MM.1S (cell line): ENCODE data around the gene TMEM30B.
A peak's percentile ranks its signal among the peaks of the same experiment; 100 is the strongest.

Experiments used
- DNase-seq: peaks from one replicate; pipeline ENCODE4 v3.0.0-alpha.2; 2015
- H2AFZ ChIP-seq: fragments of 300-600 bp; sonication (generic); 2 replicates; pipeline ENCODE4 v1.6.0; 2016; ENCODE audit warnings: antibody characterized with exemption, low read length
- H3F3A ChIP-seq: fragments of 300-600 bp; sonication (generic); 2 replicates; pipeline ENCODE4 v1.6.1; 2016; ENCODE audit warnings: mild to moderate bottlenecking, antibody characterized with exemption, low read length, moderate library complexity, mixed read lengths; ENCODE audit not compliant: insufficient read depth
- H3K27ac ChIP-seq: fragments of 300-600 bp; sonication (generic); 2 replicates; pipeline ENCODE4 v1.5.1; 2016; ENCODE audit warnings: mild to moderate bottlenecking, low read length
- H3K27me3 ChIP-seq: fragments of 300-600 bp; sonication (generic); replicated peaks from 2 replicates; pipeline ENCODE4 v1.6.0; 2016; ENCODE audit warnings: low read length; ENCODE audit not compliant: insufficient read depth
- H3K36me3 ChIP-seq: fragments of 300-600 bp; sonication (generic); replicated peaks from 2 replicates; pipeline ENCODE4 v1.6.1; 2016; ENCODE audit warnings: mild to moderate bottlenecking, low read length, mixed read lengths; ENCODE audit not compliant: insufficient read depth
- H3K4me1 ChIP-seq: fragments of 300-600 bp; sonication (generic); 2 replicates; pipeline ENCODE4 v1.6.1; 2016; ENCODE audit warnings: low read length, mixed read lengths
- H3K4me2 ChIP-seq: fragments of 300-600 bp; sonication (generic); 2 replicates; pipeline ENCODE4 v1.6.0; 2016; ENCODE audit warnings: low read depth, low read length
- H3K4me3 ChIP-seq: fragments of 300-600 bp; sonication (generic); 2 replicates; pipeline ENCODE4 v1.5.1; 2016; ENCODE audit warnings: low read length, mixed read lengths
- H3K79me2 ChIP-seq: fragments of 300-600 bp; sonication (generic); 2 replicates; pipeline ENCODE4 v1.6.1; 2016; ENCODE audit warnings: mixed run types, low read length, mixed read lengths
- H3K9ac ChIP-seq: fragments of 300-600 bp; sonication (generic); 2 replicates; pipeline ENCODE4 v1.6.1; 2016; ENCODE audit warnings: low read length, mixed read lengths
- H3K9me2 ChIP-seq: fragments of 300-600 bp; sonication (generic); replicated peaks from 2 replicates; pipeline ENCODE4 v1.6.1; 2016; ENCODE audit warnings: mild to moderate bottlenecking, low read length, mixed read lengths; ENCODE audit not compliant: insufficient read depth
- H3K9me3 ChIP-seq: fragments of 300-600 bp; sonication (generic); replicated peaks from 2 replicates; pipeline ENCODE4 v1.6.1; 2016; ENCODE audit warnings: mild to moderate bottlenecking, low read length, mixed read lengths; ENCODE audit not compliant: insufficient read depth
- H4K20me1 ChIP-seq: fragments of 300-600 bp; sonication (generic); 2 replicates; pipeline ENCODE4 v1.6.1; 2016; ENCODE audit warnings: mild to moderate bottlenecking, low read length, moderate library complexity, mixed read lengths; ENCODE audit not compliant: insufficient read depth
- EZH2 ChIP-seq: fragments of 300-600 bp; sonication (generic); optimal IDR thresholded peaks from 2 replicates; pipeline ENCODE3; 2017; ENCODE audit warnings: low read depth, mild to moderate bottlenecking, antibody characterized with exemption, low read length, mixed read lengths
- EZH2phosphoT487 ChIP-seq: fragments of 300-600 bp; sonication (generic); IDR thresholded peaks from 2 replicates; pipeline ENCODE4 v1.6.1; 2018; ENCODE audit warnings: antibody characterized with exemption, low read length
- TF ChIP-seq, protein P1 (sequence below): fragments of 300-600 bp; sonication (generic); IDR thresholded peaks from 2 replicates; pipeline ENCODE4 v1.5.1; 2016; ENCODE audit warnings: antibody characterized with exemption, low read length, mixed read lengths

TMEM30B gene

GRCh38 chr14:61287196-61287595 is 6.1 kb upstream of the TMEM30B start:
- Histone ChIP-seq H3K27ac (no peak overlapping the region), H3K4me2 (no peak overlapping the region)

DNA sequence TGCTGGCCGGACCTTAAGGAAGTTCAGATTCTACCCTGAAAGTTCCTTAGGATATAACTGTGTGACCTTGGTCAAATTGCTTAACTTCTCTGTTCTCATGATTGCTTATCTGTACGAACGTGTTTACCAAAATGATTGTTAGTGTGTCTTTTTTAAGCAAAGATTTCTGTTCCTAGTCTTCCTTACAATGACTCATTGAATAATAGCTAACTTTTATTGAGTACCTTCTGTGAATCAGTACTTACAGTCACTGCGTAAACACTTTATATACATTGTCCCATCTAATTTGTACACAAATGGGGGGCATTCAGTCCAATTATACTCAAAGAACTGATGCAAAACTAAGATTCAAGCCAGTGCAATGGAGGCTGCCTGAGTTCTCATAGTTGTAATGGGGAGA is 4.2 kb upstream of the TMEM30B start:
- Histone ChIP-seq H4K20me1 (no peaks in the 10 kb centered on the region), H3K79me2 (no peaks in the 10 kb centered on the region), H2AFZ (no peak overlapping the region), H3K27me3 (no peaks in the 10 kb centered on the region), H3K36me3 (no peaks in the 10 kb centered on the region), H3K9ac (no peak overlapping the region), H3K4me3 (no peak overlapping the region), H3K4me1 (no peaks in the 10 kb centered on the region), H3K4me2 (no peak overlapping the region), H3K27ac (no peak overlapping the region), H3K9me3 (no peaks in the 10 kb centered on the region), H3F3A (no peaks in the 10 kb centered on the region), H3K9me2 (no peaks in the 10 kb centered on the region)
- DNase-seq, result no peak
- TF ChIP-seq, protein P1, sequence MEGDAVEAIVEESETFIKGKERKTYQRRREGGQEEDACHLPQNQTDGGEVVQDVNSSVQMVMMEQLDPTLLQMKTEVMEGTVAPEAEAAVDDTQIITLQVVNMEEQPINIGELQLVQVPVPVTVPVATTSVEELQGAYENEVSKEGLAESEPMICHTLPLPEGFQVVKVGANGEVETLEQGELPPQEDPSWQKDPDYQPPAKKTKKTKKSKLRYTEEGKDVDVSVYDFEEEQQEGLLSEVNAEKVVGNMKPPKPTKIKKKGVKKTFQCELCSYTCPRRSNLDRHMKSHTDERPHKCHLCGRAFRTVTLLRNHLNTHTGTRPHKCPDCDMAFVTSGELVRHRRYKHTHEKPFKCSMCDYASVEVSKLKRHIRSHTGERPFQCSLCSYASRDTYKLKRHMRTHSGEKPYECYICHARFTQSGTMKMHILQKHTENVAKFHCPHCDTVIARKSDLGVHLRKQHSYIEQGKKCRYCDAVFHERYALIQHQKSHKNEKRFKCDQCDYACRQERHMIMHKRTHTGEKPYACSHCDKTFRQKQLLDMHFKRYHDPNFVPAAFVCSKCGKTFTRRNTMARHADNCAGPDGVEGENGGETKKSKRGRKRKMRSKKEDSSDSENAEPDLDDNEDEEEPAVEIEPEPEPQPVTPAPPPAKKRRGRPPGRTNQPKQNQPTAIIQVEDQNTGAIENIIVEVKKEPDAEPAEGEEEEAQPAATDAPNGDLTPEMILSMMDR, result no peak
- TF ChIP-seq EZH2 (no peak), EZH2phosphoT487 (no peak)

More at GRCh38 chr14:61287196-61287595, 6.1 kb upstream of the TMEM30B start:
- H3F3A ChIP-seq, result no peaks in the 10 kb centered on the region
- H3K27me3 ChIP-seq, result no peaks in the 10 kb centered on the region
- no peaks in the 10 kb centered on the region for H4K20me1 ChIP-seq
- no peaks in the 10 kb centered on the region for H3K36me3 ChIP-seq
- TF ChIP-seq EZH2phosphoT487 (no peak), EZH2 (no peak)
- TF ChIP-seq, protein P1, result no peak
- no peaks in the 10 kb centered on the region for H3K79me2 ChIP-seq
- no peaks in the 10 kb centered on the region for H3K9me3 ChIP-seq
- H3K9me2 ChIP-seq, result no peaks in the 10 kb centered on the region
- DNase-seq, result no peak
- H2AFZ ChIP-seq, result no peak overlapping the region
- no peak overlapping the region for H3K9ac ChIP-seq
- no peak overlapping the region for H3K4me3 ChIP-seq
- H3K4me1 ChIP-seq, result no peaks in the 10 kb centered on the region

DNA sequence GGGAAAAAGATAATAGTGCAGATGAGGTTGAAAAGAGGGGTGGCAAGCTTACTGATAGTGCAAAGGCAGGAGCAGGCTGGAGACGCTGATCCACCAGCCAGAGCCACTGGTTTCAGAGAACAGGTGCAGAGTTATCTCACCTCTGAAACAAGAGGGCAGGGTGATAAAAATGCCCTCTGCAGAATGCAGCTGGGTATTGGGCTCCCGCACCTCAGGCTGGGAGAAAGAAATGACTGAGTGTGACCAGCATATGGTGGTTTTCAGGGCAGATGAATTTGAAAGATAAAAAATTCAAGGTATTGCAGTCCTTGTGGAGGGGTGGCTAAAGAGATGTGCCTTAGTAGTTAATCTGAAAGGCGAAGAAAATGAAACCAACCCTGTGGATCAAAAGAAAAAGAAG is 2.9 kb upstream of the TMEM30B start:
- Histone ChIP-seq H3K9me3 (no peaks in the 10 kb centered on the region), H3K9me2 (no peaks in the 10 kb centered on the region), H3K36me3 (no peaks in the 10 kb centered on the region), H3F3A (no peaks in the 10 kb centered on the region), H2AFZ (no peak overlapping the region), H3K4me3 (no peak overlapping the region), H3K27ac (no peak overlapping the region), H3K27me3 (no peaks in the 10 kb centered on the region), H3K79me2 (no peaks in the 10 kb centered on the region), H4K20me1 (no peaks in the 10 kb centered on the region), H3K4me2 (no peak overlapping the region), H3K4me1 (no peaks in the 10 kb centered on the region), H3K9ac (no peak overlapping the region)
- TF ChIP-seq EZH2, result no peak
- TF ChIP-seq EZH2phosphoT487, result no peak
- TF ChIP-seq, protein P1, result no peak
- peak; percentile 6 for DNase-seq
